Measurements from ENCODE around the gene EEF1AKMT2. TPM values are rescaled to one million over a fixed set of nuclear protein-coding genes. Genes with fewer than 3 reads are reported as not detected.

EEF1AKMT2 gene
- total RNA-seq, 1 experiment from 2014 or later, result 18.2 TPM

DNA sequence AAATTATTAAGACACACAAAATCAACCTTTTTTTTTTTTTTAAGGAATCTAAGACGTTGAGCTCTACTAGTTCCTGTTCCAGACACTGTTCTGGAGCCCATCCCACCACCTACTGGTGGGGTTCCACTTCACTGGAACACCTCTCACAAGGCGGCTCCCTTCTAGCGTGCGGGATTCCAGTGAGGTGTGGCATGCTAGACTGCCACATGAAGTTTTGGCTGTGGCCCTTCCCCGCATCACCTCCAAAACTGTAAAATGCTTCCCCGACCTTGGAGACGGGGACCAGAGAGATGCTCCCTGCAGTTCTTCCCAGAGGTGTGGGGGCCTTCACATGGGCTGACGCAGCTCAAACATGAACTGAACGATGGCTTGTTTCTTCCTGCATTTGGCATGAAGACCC is 60.1 kb downstream of the EEF1AKMT2 start:
- TF ChIP-seq, protein P1, sequence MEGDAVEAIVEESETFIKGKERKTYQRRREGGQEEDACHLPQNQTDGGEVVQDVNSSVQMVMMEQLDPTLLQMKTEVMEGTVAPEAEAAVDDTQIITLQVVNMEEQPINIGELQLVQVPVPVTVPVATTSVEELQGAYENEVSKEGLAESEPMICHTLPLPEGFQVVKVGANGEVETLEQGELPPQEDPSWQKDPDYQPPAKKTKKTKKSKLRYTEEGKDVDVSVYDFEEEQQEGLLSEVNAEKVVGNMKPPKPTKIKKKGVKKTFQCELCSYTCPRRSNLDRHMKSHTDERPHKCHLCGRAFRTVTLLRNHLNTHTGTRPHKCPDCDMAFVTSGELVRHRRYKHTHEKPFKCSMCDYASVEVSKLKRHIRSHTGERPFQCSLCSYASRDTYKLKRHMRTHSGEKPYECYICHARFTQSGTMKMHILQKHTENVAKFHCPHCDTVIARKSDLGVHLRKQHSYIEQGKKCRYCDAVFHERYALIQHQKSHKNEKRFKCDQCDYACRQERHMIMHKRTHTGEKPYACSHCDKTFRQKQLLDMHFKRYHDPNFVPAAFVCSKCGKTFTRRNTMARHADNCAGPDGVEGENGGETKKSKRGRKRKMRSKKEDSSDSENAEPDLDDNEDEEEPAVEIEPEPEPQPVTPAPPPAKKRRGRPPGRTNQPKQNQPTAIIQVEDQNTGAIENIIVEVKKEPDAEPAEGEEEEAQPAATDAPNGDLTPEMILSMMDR (conservative IDR thresholded peaks at IDR 0.05; ENCODE audit: low read depth, low read length), result no peak
- no peak for TF ChIP-seq EZH2 (IDR thresholded peaks at IDR 0.05; ENCODE audit: low read length, unreplicated experiment)
- no peak for TF ChIP-seq EZH2phosphoT487 (IDR thresholded peaks at IDR 0.05; ENCODE audit: borderline replicate concordance, low read length)
- no peaks in the 10 kb centered on the region for H3K9me3 ChIP-seq (ENCODE audit: low read length)
- no TSS peak for BruUV-seq (replicated peaks)
- H3K27me3 ChIP-seq (ENCODE audit: low read length), result no peaks in the 10 kb centered on the region
- H3K9me2 ChIP-seq (replicated peaks; ENCODE audit: low read length), result no peaks in the 10 kb centered on the region
- H3K9ac ChIP-seq (ENCODE audit: low read length), result no peak overlapping the region
- no peak for DNase-seq
- H2AFZ ChIP-seq (ENCODE audit: low read length), result no peak overlapping the region
- peaks cover under 1% of the 10 kb centered on the region for H3K4me1 ChIP-seq (ENCODE audit: insufficient read depth, low read length)
- H3K36me3 ChIP-seq (ENCODE audit: low read depth, low read length), result no peaks in the 10 kb centered on the region
- H3K4me2 ChIP-seq (ENCODE audit: low read length), result no peak overlapping the region
- no peak for ATAC-seq
- ChIA-PET CTCF (no interaction called here), POLR2A (ENCODE audit: unreplicated experiment) (no interaction called here)
- peaks cover 17% of the 10 kb centered on the region for H3K79me2 ChIP-seq (ENCODE audit: low read length)
- H4K20me1 ChIP-seq (ENCODE audit: low read length), result no peaks in the 10 kb centered on the region
- no peak overlapping the region for H3K27ac ChIP-seq (ENCODE audit: low read length)
- intact Hi-C loops (cut with micrococcal nuclease), result no loop called here
- H3K4me3 ChIP-seq (ENCODE audit: low read length), result no peak overlapping the region
- H3F3A ChIP-seq (ENCODE audit: low read length, unreplicated experiment), result no peaks in the 10 kb centered on the region

DNA sequence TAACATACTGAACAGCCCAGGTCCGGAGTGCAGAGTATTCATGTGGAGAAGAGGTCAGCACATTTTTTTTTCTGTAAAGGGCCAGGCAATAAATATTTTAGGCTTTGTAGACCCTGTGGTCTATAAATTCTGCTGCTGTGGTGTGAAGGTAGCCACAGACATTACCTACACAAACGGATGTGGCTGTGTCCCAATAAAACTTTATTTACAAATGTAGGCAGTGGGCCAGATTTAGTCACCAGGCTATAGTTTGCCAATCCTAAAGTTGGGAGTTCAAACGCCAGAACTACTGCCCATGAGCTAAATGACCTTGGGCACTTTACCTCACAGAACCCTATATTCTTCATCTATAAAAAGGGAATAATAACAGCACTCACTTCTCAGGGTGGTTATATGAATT is 60.9 kb downstream of the EEF1AKMT2 start:
- Histone ChIP-seq H3K4me2 (ENCODE audit: low read length) (no peak overlapping the region), H3K9me3 (ENCODE audit: low read length) (no peaks in the 10 kb centered on the region), H2AFZ (ENCODE audit: low read length) (no peak overlapping the region), H3F3A (ENCODE audit: low read length, unreplicated experiment) (no peaks in the 10 kb centered on the region), H3K4me1 (ENCODE audit: insufficient read depth, low read length) (no peaks in the 10 kb centered on the region), H3K9ac (ENCODE audit: low read length) (no peak overlapping the region), H3K79me2 (ENCODE audit: low read length) (peaks cover 14% of the 10 kb centered on the region), H4K20me1 (ENCODE audit: low read length) (no peaks in the 10 kb centered on the region), H3K4me3 (ENCODE audit: low read length) (no peak overlapping the region), H3K9me2 (replicated peaks; ENCODE audit: low read length) (no peaks in the 10 kb centered on the region), H3K27ac (ENCODE audit: low read length) (no peak overlapping the region), H3K36me3 (ENCODE audit: low read depth, low read length) (no peaks in the 10 kb centered on the region), H3K27me3 (ENCODE audit: low read length) (no peaks in the 10 kb centered on the region)
- ATAC-seq (no peak), DNase-seq (peak; percentile 46)
- BruUV-seq (replicated peaks), result no TSS peak
- POLR2A ChIA-PET (ENCODE audit: unreplicated experiment), result no interaction called here
- intact Hi-C loops (cut with micrococcal nuclease), result no loop called here
- TF ChIP-seq, protein P1 (conservative IDR thresholded peaks at IDR 0.05; ENCODE audit: low read depth, low read length), result no peak
- no peak for TF ChIP-seq EZH2 (IDR thresholded peaks at IDR 0.05; ENCODE audit: low read length, unreplicated experiment)
- no peak for TF ChIP-seq EZH2phosphoT487 (IDR thresholded peaks at IDR 0.05; ENCODE audit: borderline replicate concordance, low read length)
- CTCF ChIA-PET, result no interaction called here

DNA sequence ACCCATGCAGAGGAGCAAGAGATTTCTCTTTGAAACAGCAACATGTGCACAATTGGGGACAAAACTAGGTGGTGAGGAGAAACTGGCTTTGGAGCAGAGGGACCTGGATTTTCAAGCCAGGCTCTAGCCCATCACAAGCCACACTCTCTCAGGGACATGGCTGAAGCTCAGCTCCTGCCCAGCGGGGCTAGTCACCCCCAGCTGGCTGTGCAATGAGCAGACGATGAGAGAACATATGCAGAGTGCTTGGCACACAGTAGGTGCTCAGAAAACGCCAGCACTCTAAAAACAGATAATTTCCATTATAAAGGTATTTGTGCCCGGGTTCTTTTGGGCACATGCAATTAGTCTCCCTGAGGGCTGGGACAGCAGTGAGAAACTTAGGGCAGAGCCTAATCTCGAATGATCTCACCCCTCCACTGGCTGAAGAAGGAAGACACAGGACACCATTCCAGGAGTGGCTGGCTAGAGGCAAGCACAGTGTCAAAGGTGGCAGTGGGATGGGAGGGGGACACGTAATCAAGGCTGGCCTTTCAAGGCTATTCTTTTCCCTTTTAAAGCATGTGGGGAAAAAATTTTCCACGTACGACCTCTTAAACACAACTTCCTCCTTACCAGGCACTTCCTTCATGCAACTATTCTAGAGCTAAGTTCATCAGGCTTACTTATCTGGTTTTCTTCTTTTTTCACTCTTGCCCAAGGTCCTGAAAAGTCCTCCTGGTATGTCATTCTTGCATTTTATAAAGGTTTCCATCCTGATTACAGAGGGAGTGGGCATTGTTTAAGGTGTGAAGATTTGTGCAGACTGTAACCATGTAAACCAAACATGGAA is 62.6 kb downstream of the EEF1AKMT2 start:
- DNase-seq, result no peak
- no peak overlapping the region for H3K27ac ChIP-seq (ENCODE audit: low read length)
- 0 out of 2 replicates have a peak, but pooled peaks cover 2% of the 10 kb centered on the region for H3K79me2 ChIP-seq (ENCODE audit: low read length)
- ChIA-PET CTCF (no interaction called here), POLR2A (ENCODE audit: unreplicated experiment) (no interaction called here)
- H3K9me2 ChIP-seq (replicated peaks; ENCODE audit: low read length), result no peaks in the 10 kb centered on the region
- no peaks in the 10 kb centered on the region for H3K36me3 ChIP-seq (ENCODE audit: low read depth, low read length)
- BruUV-seq (replicated peaks), result no TSS peak
- no peaks in the 10 kb centered on the region for H3F3A ChIP-seq (ENCODE audit: low read length, unreplicated experiment)
- H3K4me3 ChIP-seq (ENCODE audit: low read length), result no peak overlapping the region
- intact Hi-C loops (cut with micrococcal nuclease), result no loop called here
- no peak overlapping the region for H3K4me2 ChIP-seq (ENCODE audit: low read length)
- H3K4me1 ChIP-seq (ENCODE audit: insufficient read depth, low read length), result no peaks in the 10 kb centered on the region
- H4K20me1 ChIP-seq (ENCODE audit: low read length), result no peaks in the 10 kb centered on the region
- H2AFZ ChIP-seq (ENCODE audit: low read length), result no peak overlapping the region
- no peaks in the 10 kb centered on the region for H3K27me3 ChIP-seq (ENCODE audit: low read length)
- no peak for ATAC-seq
- H3K9me3 ChIP-seq (ENCODE audit: low read length), result no peaks in the 10 kb centered on the region
- no peak overlapping the region for H3K9ac ChIP-seq (ENCODE audit: low read length)
- TF ChIP-seq EZH2 (IDR thresholded peaks at IDR 0.05; ENCODE audit: low read length, unreplicated experiment), result no peak
- no peak for TF ChIP-seq EZH2phosphoT487 (IDR thresholded peaks at IDR 0.05; ENCODE audit: borderline replicate concordance, low read length)
- TF ChIP-seq, protein P1 (conservative IDR thresholded peaks at IDR 0.05; ENCODE audit: low read depth, low read length), result no peak

All from PC-3 (cell line).